Measurements from ENCODE around the gene CPA1.

The CPA1 gene

GRCh38 chr7:130397051-130397757 is 16.9 kb downstream of the CPA1 start:
- DNase-seq: no peak

GRCh38 chr7:130397758-130398073 is 17.4 kb downstream of the CPA1 start:
- DNase-seq: no peak

DNA sequence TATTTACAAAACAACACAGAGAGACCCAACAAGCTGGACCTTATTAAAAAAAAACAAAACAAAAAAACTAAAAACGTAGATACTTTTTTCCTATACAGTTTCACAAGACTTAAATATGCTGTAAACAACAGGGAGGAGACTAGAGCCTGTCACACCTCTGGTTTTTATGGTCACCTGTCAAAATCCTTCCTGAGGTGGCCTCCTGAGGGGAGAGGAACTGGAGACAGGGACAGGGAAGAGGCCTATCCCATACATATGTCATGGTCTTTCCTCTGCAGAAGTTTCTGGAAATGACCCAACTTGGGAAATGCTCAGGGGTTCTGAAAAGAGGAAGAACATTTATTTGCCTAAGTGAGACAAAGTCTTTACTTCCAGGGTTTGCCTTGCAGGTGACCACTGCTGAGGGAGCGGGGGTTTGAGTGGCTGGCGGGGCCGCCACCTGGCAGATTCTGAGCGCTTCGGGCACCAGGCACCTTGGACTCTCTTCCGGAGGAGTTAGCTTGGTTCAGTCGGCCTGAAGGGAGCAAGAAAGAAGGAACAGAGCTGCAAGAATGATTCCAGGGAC is 18.3 kb downstream of the CPA1 start:
- no peak for DNase-seq

DNA sequence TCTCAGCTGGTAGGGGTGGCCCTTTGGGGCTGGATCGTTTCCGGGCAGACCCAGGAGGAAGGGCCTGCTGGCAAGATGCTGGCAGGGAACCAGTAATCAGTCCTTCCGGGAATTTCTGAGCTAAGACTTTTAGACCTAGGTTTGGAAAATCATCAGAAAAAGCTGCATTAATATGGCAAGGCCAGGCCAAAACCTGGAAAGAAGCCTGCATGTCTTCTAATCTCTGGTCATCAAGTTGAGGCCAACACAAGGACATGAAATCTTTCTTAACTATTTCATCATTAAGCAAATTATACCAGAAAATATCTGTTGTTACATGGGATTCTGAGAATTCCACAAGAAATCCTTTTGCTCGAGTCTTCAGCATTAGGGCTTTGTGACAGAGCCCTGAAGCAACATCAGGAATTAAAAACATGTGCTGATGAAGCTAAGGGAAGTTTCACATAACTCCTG is 19.9 kb downstream of the CPA1 start:
- no peak for DNase-seq

GRCh38 chr7:130401101-130401500 is 20.8 kb downstream of the CPA1 start:
- no peak for DNase-seq

- DNase-seq: no peak
Measured at GRCh38 chr7:130401578-130401977, 21.3 kb downstream of the CPA1 start.

DNA sequence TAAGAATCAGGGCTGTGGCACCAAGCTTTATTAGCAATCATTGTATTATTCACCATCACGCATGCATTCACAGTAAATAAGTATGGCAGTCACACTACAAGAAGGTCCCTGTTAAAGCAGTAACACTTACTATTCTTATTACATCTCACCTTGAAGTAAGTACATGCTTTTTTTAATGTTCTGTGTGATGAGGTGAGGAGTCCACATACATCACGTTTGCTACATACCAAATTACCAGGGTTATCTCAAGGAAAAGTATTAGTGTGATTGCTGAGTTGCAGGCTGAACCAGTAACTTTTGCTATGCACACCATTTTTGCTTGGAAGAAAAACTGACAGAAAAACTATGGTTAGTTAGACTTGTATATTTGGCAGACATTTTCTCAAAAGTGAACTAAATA is 24.7 kb downstream of the CPA1 start:
- no peak for DNase-seq

DNA sequence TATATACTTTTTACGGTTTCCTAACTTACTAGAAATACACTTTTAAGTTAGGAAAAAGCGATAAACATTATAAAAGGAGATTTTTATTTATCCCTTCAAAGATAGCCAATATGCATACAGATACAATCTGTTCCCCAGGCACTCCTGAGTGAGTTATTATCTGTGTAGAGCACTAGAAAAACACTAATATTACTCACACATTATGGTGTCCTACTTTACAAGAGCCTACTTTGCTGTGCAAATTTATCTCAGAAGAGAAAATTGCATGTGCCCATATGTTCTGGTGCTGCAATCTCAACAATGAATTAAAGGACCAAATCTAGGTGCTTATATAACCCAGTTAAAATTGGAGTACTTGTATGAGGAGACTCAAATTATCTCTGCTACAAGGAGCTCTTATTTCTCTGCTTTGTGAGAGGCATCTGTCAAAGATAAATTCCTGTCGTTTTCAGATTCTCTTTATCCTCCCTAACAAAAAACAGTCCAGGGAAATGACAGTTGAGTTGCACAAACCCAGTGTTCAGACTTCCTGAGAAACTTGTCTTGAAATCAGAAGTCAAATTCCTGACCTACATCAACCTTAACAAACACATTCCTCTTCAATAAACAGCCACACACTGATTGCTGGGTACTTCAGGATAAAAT is 28.9 kb downstream of the CPA1 start:
- no peak for DNase-seq

- DNase-seq: no peak
Measured at GRCh38 chr7:130409712-130410072, 29.4 kb downstream of the CPA1 start.

DNA sequence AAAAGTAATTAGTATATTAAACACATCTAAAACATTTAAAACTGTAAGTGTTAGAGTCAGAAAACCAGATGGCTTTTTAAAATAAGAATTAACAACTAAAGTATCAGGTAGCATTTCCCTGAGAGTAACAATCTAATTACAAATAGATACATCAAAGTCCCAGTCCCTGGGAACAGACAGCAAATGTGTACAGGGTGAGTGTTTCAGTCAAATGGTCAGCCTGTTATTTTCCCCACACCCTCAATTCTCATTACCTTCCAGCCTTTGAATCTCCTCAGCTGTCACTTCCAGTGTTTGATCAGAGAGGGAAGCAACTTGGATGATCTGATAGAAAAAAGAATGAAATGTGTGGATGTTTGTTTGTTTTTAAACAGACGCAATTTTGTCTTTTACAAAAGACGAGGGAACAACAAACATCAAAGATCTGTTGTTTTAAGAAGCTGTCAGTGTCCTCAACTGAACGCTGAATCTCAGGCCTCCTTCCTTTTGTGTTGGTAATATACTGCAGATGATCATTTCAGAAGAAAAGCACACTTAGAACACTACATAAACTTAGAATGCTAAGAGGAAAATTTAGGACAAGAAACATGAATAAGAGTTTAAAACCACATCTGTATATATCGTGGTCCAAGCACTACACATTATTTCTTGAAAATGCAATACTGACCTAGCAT is 30.7 kb downstream of the CPA1 start:
- no peak for DNase-seq

DNA sequence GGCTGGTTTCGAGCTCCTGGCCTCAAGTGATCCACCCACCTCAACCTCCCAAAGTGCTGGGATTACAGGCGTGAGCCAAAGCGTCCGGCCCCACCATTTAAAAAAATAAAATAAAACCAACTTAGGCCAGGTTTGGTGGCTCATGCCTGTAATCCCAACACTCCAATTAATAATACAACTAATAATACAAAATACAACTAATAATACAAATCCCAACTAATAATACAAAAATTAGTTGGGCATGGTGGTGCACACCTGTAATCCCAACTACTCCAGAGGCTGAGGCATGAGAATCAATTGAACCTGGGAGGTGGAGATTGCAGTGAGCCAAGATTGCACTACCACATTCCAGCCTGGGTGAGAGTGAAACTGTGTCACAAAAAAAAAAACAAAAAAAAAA is 32.9 kb downstream of the CPA1 start:
- DNase-seq: no peak

DNA sequence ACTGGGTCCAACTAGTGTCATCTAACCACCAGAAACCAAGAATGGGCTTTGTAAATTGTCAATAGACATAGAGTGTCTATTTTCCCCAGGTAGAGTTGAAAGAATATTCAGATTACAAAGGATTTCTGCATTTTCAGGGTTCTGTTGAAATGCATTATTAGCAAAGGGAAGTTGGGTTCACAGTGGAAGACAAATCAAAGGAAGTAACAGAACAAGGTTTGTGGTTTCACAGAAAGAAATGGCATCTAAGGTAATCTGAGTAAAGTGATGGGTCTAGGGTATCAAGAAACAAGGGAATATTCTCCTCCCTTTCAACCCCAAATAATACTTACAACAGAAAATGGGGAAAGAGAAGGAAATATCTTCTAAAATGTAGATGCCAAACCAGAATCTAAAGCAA is 34.7 kb downstream of the CPA1 start:
- no peak for DNase-seq

GRCh38 chr7:130417213-130417612 is 36.9 kb downstream of the CPA1 start:
- DNase-seq: no peak

- no peak for DNase-seq
Measured at GRCh38 chr7:130418306-130418705, 38.0 kb downstream of the CPA1 start.

GRCh38 chr7:130419658-130420057 is 39.4 kb downstream of the CPA1 start:
- DNase-seq: no peak

DNA sequence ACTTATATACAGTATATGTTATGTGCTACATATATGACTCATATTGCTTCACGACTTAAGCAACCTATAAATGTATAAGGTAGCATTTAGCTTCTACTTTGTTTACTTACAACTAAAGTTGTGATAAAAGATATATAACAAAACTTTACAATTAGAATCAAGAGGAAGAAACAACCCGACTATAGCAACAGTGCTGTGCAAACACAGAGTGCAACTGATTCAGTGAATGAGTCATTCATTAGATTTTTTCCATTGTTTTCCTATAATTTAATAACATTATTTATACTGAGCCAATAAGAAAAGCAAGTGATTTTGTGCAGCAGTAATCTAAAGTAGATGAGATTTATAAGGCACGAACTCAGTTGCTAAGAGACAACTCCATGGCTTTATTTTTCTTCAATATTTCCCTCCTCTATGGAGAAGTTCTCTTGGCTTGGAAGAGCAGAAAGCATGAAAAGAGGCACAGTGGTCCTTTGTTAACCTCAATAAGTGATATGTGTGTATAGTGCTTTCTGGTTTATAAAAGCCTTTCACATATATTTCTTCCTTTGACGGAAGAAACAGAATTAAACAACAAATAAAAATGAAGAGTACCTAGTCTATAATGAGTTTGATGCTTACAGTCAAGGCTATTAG is 40.8 kb downstream of the CPA1 start:
- DNase-seq: no peak

DNA sequence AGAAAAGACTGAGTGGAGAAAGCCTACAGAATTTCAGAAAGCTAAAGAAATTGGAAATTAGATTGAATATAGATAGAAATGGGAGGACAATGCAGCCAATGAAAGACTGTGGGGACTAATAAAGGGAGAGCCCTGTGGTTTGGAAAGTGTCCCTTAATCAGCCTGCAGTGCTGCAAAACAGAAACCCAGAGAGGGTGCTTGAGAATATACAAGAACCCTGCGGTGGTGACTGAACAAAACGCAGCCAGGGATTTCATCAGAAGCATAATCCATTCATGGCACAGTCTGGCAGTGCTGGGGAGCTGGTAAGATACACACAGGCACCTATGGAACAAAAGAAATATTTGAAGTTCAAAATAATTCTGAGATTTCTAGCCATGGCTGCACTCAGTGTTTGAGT is 41.4 kb downstream of the CPA1 start:
- DNase-seq: no peak

GRCh38 chr7:130423501-130424037 is 43.3 kb downstream of the CPA1 start:
- DNase-seq: no peak

DNA sequence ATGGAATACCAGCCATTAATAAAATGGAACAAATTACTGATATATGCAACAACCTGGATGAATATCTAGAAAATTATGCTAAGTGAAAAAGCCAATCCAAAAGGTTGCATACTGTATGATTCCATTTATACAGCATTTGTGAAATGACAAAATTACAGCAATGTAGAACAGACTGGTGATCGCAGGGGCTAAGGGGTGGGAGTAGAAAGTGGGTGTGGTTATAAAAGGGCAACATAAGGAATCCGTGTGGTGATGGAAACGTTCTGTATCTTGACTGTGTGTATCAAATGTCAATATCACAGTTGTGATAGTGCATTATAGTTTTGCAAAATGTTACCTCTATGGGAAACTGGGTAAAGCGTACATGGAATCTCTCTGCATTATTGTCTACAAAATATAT is 45.5 kb downstream of the CPA1 start:
- DNase-seq: no peak

DNA sequence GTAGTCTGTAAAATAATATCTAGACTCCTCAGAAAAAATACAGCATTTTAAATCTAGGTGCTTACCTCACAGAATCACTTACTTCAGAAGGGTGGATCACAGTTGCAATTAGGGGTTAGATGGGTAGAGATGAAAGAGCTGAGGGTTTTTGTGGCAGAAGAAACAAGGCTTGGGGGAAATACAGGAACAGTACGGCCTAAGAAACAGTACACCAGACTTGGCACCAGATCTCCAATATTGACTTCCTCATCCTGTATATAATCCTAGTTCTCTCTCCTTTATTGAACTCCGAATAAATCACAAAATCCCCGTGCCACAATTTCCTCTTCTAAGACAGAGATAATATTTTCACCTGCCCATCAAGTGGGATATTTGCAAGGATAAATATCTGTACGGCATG is 46.3 kb downstream of the CPA1 start:
- DNase-seq: no peak

DNA sequence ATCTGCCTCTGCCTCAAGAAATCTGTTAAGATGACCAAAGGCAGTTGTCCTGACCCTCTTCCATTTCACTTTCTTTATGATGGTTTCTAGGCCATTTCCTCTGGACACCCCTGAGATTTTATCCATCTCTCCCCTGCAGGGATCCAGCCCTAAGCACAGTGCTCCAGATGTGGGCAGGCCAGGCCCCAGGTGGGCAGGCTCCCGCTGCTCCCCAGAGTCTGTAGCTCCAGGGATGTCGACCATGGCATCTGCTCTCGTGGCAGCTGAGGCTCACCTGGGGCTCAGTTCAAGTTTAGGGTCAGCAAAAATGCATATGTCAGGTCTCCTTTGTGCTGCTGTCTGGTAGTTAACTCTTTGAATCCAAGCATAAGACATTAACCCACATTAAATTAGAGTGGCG is 48.7 kb downstream of the CPA1 start:
- no peak for DNase-seq

GRCh38 chr7:130430115-130430514 is 49.8 kb downstream of the CPA1 start:
- no peak for DNase-seq

Data from inflammatory macrophage treated with lipopolysaccharide for 4 hours (primary cell).